LNCaP clone FGC (cell line): ENCODE data around the gene ANO8.
"Not testable (repeated sequence)": the region's sequence is repeated elsewhere in the genome, so short reads cannot be mapped to it uniquely, and the experiment has no call there.

Experiments
- DNase-seq: peaks from one replicate; pipeline ENCODE4 v3.0.0-alpha.2; 2011; ENCODE audit warnings: low read depth
- H3K4me3 ChIP-seq: 2 replicates; pipeline ENCODE4 v1.5.1; 2011; ENCODE audit warnings: mild to moderate bottlenecking, low read depth, low read length, control low read depth
- CTCF ChIP-seq: IDR thresholded peaks from 2 replicates; pipeline ENCODE4 v1.5.1; 2012; ENCODE audit warnings: mild to moderate bottlenecking; ENCODE audit not compliant: control insufficient read depth, insufficient read depth; ENCODE audit errors: extremely low read depth

ANO8 gene

GRCh38 chr19:17370026-17370587, 35.5 kb upstream of the ANO8 start:
- no peak for DNase-seq
- TF ChIP-seq CTCF, result no peak
- H3K4me3 ChIP-seq, result no peak overlapping the region

DNA sequence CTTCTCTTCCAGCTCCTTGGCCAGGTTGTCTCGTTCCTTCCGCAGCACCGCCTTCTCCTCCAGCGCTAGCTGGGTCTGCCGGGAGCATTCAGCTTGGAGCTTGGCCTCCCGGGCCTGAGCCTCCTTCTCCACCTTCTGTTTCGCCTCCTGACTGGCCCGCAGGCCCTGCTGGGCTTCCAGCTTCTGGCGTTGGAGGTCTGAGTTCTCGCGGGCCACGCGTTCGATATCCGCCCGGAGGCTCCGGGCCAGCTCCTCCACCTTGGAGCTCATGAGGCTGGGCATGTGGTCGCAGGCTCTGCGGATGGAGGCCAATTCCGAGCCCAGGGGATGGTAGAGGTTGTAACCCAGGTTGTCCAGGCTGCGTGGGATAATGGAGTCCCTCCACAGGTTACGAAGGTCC, 30.7 kb upstream of the ANO8 start:
- no peak for TF ChIP-seq CTCF

DNA sequence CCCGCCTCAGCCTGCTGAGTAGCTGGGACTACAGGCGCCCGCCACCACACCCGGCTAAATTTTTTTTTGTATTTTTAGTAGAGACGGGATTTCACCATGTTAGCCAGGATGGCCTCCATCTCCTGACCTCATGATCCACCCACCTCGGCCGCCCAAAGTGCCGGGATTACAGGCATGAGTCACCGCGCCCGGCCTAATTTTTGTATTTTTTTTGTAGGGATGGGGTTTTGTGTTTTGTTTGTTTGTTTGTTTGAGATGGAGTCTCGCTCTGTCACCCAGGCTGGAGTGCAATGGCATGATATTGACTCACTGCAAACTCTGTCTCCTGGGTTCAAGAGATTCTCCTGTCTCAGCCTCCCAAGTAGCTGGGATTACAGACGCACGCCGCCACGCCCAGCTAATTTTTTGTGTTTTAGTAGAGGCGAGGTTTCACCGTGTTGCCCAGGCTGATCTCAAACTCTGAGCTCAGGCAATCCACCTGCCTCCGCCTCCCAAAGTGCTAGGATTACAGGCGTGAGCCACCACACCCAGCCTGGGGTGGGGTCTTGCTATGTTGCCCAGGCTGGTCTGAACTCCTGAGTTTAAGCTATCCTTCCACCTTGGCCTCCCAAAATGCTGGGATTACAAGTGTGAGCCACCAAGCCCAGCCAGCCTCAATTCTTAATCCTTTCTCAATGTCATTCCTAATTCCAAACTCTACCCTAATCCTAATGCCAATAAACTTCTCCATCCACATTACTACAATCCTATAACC, 29.4 kb upstream of the ANO8 start:
- DNase-seq, H3K4me3 ChIP-seq: not testable (repeated sequence)

More for the DNA sequence above, 30.7 kb upstream of the ANO8 start:
- DNase-seq, result no peak
- no peak overlapping the region for H3K4me3 ChIP-seq

DNA sequence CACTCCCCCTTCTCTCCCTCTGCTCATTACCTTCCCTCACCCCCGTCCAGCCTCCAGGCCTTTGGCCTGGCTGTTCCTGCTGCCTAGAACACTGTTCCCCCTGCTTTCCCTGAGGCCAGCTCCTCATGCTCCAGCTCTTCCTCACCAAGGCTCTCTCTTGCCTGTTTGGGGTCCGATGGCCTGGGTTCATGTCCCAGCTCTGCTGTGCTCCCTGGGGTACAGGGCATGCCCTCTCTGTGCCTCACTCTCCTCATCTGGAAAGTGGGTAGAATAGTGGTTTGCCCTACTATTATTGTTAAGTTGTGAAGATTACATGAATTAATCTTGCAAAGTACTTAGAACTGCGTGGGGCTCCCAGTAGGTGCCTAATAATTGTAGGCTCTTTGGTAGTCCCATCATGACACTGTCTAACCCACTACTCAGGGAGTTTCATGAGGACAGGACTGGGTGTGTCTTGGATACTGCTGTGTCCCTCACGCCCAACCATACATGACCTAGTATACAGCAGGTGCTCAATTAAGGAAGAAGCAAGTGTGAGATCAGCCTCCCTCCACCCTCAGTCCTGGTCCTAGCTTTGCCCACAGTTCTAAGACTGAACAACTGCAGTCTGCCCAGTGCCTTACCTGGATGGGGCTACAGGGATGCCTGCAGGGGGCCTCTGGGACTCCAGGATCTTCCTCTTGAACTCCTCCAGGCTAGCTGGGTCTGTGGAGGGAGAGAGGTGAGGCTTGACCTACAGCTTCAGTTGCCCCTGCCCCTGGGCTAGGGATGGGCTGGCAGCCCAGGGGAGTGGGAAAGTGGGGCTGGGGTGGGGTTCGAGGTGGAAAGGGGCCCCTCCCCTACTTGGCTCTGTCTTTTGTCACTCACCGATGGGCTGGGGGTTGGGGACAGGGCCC, 25.5 kb upstream of the ANO8 start:
- DNase-seq, result no peak
- no peak for TF ChIP-seq CTCF
- no peak overlapping the region for H3K4me3 ChIP-seq

DNA sequence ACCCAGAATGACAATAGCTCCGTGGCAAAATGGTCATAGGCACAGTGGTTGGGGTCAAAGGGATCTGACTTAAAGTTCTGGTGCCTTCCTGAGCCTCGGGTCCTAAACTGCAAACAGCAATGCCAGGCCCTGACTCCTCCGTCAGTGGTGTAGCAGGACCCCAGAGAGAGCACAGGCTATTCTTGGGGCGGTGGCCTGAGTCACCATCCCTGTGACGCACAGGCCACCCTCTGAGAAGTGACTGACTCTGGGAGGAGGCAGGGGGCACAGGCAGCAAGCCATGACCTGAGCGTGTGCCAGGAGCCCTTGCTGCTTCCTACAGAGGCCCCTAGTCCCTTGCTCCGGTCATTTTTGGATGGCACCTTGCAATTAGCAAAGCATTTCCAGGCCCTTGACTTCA, 23.7 kb upstream of the ANO8 start:
- TF ChIP-seq CTCF, result no peak
- no peak overlapping the region for H3K4me3 ChIP-seq
- no peak for DNase-seq

DNA sequence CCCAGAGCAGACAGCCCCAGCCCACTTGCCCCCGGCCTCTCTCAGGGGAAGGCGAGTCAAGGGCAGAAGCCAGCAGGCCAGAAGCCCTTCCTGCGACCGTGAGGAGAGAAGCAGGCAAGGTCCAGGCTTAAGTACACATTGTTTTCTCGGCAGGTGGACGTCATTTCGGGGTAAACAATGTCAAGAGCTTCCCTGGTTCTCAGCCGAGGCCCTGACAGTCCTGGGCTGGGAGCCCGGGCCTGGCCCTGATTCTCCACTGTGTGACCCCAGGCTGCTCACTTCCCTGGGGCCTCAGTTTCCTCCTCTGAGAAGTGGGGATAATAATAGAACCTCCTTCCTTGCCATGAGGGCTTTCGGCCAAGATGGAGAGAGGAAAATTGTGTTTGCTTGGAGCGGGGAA, 23.1 kb upstream of the ANO8 start:
- no peak overlapping the region for H3K4me3 ChIP-seq
- no peak for TF ChIP-seq CTCF
- DNase-seq, result no peak

DNA sequence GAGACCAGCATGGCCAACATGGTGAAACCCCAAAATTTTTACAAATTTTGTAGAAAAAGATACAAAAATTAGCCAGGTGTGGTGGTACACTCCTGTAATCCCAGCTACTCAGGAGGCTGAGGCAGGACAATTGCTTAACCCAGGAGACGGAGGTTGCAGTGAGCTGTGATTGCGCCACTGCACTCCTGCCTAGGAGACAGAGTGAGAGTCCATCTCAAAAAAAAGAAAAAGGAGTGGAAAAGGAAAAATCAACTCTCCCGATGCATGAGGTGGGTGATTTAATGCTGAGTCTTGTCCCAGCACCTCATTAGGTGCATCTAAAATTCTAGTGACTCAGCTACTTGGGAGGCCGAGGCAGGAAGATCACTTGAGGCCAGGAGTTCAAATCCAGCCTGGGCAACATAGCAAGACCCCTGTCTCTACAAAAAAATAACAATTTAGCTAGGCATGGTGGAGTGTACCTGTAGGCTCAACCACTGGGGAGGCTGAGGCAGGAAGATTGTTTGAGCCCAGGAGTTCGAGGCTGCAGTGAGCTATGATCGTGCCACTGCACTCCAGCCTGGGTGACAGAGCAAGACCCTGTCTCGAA, 22.5 kb upstream of the ANO8 start:
- H3K4me3 ChIP-seq, result no peak overlapping the region
- no peak for TF ChIP-seq CTCF
- no peak for DNase-seq
